Liver (tissue), 9 donors: Measurements from ENCODE around the gene TOX2. TPM values are rescaled to one million over a fixed set of nuclear protein-coding genes. Genes with fewer than 3 reads are reported as not detected.

Source experiments
- DNase-seq: peaks from one replicate; pipeline ENCODE4 v3.0.0-alpha.2; 2017; ENCODE audit warnings: low spot score
- H3K27ac ChIP-seq, 2 donors: one replicate each; pipeline ENCODE4 v1.7.0; 2013; ENCODE audit warnings: inconsistent platforms in 2 of 2, low read length in 2 of 2, control low read depth in 1 of 2, low read depth in 1 of 2, mild to moderate bottlenecking in 1 of 2
- H3K27me3 ChIP-seq, 4 donors: one replicate each; pipeline versions ENCODE4 v1.6.1 to v1.7.0; 2013; ENCODE audit warnings: low read length in 3 of 4, inconsistent platforms in 1 of 4, mild to moderate bottlenecking in 1 of 4, moderate library complexity in 1 of 4; ENCODE audit not compliant: control insufficient read depth in 4 of 4, insufficient read depth in 4 of 4
- H3K36me3 ChIP-seq, 4 donors: one replicate each; pipeline versions ENCODE4 v1.6.1 to v1.7.0; 2013; ENCODE audit warnings: low read length in 3 of 4, mild to moderate bottlenecking in 3 of 4, low read depth in 1 of 4, moderate library complexity in 1 of 4; ENCODE audit not compliant: control insufficient read depth in 4 of 4, insufficient read depth in 3 of 4
- H3K4me1 ChIP-seq, 4 donors: one replicate each; pipeline versions ENCODE4 v1.6.1 to v1.7.0; 2013; ENCODE audit warnings: low read length in 3 of 4, mild to moderate bottlenecking in 3 of 4, moderate library complexity in 1 of 4; ENCODE audit not compliant: control insufficient read depth in 4 of 4, insufficient read depth in 4 of 4
- H3K4me3 ChIP-seq, 3 donors: one replicate each; pipeline versions ENCODE4 v1.6.1 to v1.7.0; 2013; ENCODE audit warnings: low read length in 3 of 3, control low read depth in 1 of 3, low read depth in 1 of 3, mild to moderate bottlenecking in 1 of 3
- H3K9ac ChIP-seq, 2 donors: one replicate each; pipeline ENCODE4 v1.7.0; 2013; ENCODE audit warnings: low read length in 2 of 2, mild to moderate bottlenecking in 2 of 2, moderate library complexity in 2 of 2, control low read depth in 1 of 2, low read depth in 1 of 2
- H3K9me3 ChIP-seq, 4 donors: one replicate each; pipeline versions ENCODE4 v1.6.1 to v1.7.0; 2013; ENCODE audit warnings: low read length in 3 of 4; ENCODE audit not compliant: control insufficient read depth in 4 of 4
- ATF3 ChIP-seq: IDR thresholded peaks from 2 replicates; pipeline ENCODE4 v1.6.1; 2016; ENCODE audit warnings: antibody characterized with exemption
- CTCF ChIP-seq: fragments of 150-350 bp; IDR thresholded peaks from 2 replicates; pipeline ENCODE4 v1.5.1; 2017; ENCODE audit warnings: improper control_type of control experiment, low read depth, low read length; ENCODE audit not compliant: missing input control
- EGR1 ChIP-seq, 2 donors: IDR thresholded peaks; 2 replicates each; pipeline ENCODE4 v1.6.1; 2016 to 2018; ENCODE audit warnings: antibody characterized with exemption in 2 of 2, low read depth in 2 of 2
- FOXA1 ChIP-seq: IDR thresholded peaks from 2 replicates; pipeline ENCODE4 v1.6.1; 2016; ENCODE audit warnings: antibody characterized with exemption
- FOXA2 ChIP-seq: IDR thresholded peaks from 2 replicates; pipeline ENCODE4 v1.6.1; 2016; ENCODE audit warnings: antibody characterized with exemption
- GABPA ChIP-seq, 2 donors: IDR thresholded peaks in 1 of 2; conservative IDR thresholded peaks in 1 of 2; 2 replicates each; pipeline ENCODE4 v1.6.1; 2016; ENCODE audit warnings: antibody characterized with exemption in 2 of 2, mild to moderate bottlenecking in 1 of 2, moderate library complexity in 1 of 2
- HNF4A ChIP-seq, 2 donors: conservative IDR thresholded peaks; 2 replicates each; pipeline ENCODE4 v1.6.1; 2016; ENCODE audit warnings: antibody characterized with exemption in 2 of 2, mild to moderate bottlenecking in 2 of 2
- HNF4G ChIP-seq: IDR thresholded peaks from 2 replicates; pipeline ENCODE4 v1.6.1; 2016; ENCODE audit warnings: antibody characterized with exemption
- JUND ChIP-seq, 2 donors: IDR thresholded peaks; 2 replicates each; pipeline ENCODE4 v1.6.1; 2016; ENCODE audit warnings: antibody characterized with exemption in 2 of 2
- MAX ChIP-seq: IDR thresholded peaks from 2 replicates; pipeline ENCODE4 v1.6.1; 2016; ENCODE audit warnings: antibody characterized with exemption
- NR2F2 ChIP-seq: IDR thresholded peaks from 2 replicates; pipeline ENCODE4 v1.6.1; 2016; ENCODE audit warnings: antibody characterized with exemption
- RAD21 ChIP-seq, 2 donors: IDR thresholded peaks; 2 replicates each; pipeline ENCODE4 v1.6.1; 2016; ENCODE audit warnings: antibody characterized with exemption in 2 of 2, mild to moderate bottlenecking in 2 of 2
- REST ChIP-seq: IDR thresholded peaks from 2 replicates; pipeline ENCODE4 v1.6.1; 2016; ENCODE audit warnings: antibody characterized with exemption, mild to moderate bottlenecking
- RXRA ChIP-seq, 2 donors: IDR thresholded peaks; 2 replicates each; pipeline ENCODE4 v1.6.1; 2017 to 2018; ENCODE audit warnings: antibody characterized with exemption in 2 of 2, mild to moderate bottlenecking in 1 of 2
- SP1 ChIP-seq: IDR thresholded peaks from 2 replicates; pipeline ENCODE4 v1.6.1; 2018; ENCODE audit warnings: antibody characterized with exemption, mild to moderate bottlenecking
- TAF1 ChIP-seq: conservative IDR thresholded peaks from 2 replicates; pipeline ENCODE4 v1.6.1; 2016; ENCODE audit warnings: antibody characterized with exemption, mild to moderate bottlenecking
- YY1 ChIP-seq: IDR thresholded peaks from 2 replicates; pipeline ENCODE4 v1.6.1; 2016; ENCODE audit warnings: antibody characterized with exemption, mild to moderate bottlenecking
- ZBTB33 ChIP-seq: IDR thresholded peaks from 2 replicates; pipeline ENCODE4 v1.6.1; 2016; ENCODE audit warnings: antibody characterized with exemption
- WGBS: extraction: QIAGEN DNeasy Blood & Tissue Kit; methylation state at CpG from one replicate; pipeline ENCODE4 v1.1.7; 2013; 5-methylcytosine and 5-hydroxymethylcytosine counted together
- polyA plus RNA-seq, 2 donors: library from polyadenylated mRNA; stranded (reverse) in 1 of 2; unstranded in 1 of 2; fragments of 200-250 nt in 1 of 2; fragments of >200 nt in 1 of 2; fragmentation: Nextera tagmentation in 1 of 2; extraction: Ambion mirVana in 1 of 2; gene quantifications; one replicate each; pipeline versions ENCODE4 v1.2.1 to v1.2.3, GENCODE V29; 2013 to 2015
- total RNA-seq, 2 donors: library from RNA; depleted of rRNA; stranded (reverse); fragments of >200 nt; gene quantifications; one replicate each; pipeline ENCODE4 v1.2.3, GENCODE V29; 2014
- donor health status: healthy.
- donor health status: healthy.
- donor health status: healthy.
- donor health status: healthy.
- donor health status: healthy.

The TOX2 gene
- total and polyA plus RNA-seq, 4 donors = 0.33 to 2.7 (median 1.4) TPM

GRCh38 chr20:43949248-43949647 is 34.6 kb downstream of the TOX2 start:
- Histone ChIP-seq H3K4me3 (no peak overlapping the region), H3K36me3 (no peaks in the 10 kb centered on the region), H3K9me3 (no peaks in the 10 kb centered on the region), H3K4me1 (peaks cover 0 to 3% (median 0%) of the 10 kb centered on the region in 4 donors), H3K9ac (no peak overlapping the region), H3K27ac (no peak overlapping the region), H3K27me3 (no peaks in the 10 kb centered on the region)
- WGBS = 94% methylated on average over 6 of the region's 6 CpGs
- TF ChIP-seq MAX = no peak
- TF ChIP-seq NR2F2 = no peak
- no peak for TF ChIP-seq ZBTB33
- TF ChIP-seq FOXA1 = no peak
- TF ChIP-seq GABPA (IDR thresholded peaks at IDR 0.05 in 1 of 2, conservative IDR thresholded peaks at IDR 0.05 in 1 of 2) = no peak
- TF ChIP-seq YY1 = no peak
- TF ChIP-seq TAF1 = no peak
- no peak for TF ChIP-seq FOXA2
- TF ChIP-seq ATF3 = no peak
- TF ChIP-seq JUND (IDR thresholded peaks at IDR 0.05) = no peak
- TF ChIP-seq CTCF = no peak
- no peak for TF ChIP-seq EGR1 (IDR thresholded peaks at IDR 0.05; ENCODE audit: low read depth in 2 of 2)
- TF ChIP-seq HNF4A (conservative IDR thresholded peaks at IDR 0.05) = no peak
- no peak for TF ChIP-seq SP1
- TF ChIP-seq REST = no peak
- no peak for TF ChIP-seq RXRA (IDR thresholded peaks at IDR 0.05)
- no peak for TF ChIP-seq HNF4G
- TF ChIP-seq RAD21 (IDR thresholded peaks at IDR 0.05) = no peak
- DNase-seq = no peak
